KMS-11 (cell line): ENCODE data around the gene TMEM238.
A peak's percentile ranks its signal among the peaks of the same experiment; 100 is the strongest.
"Not testable (repeated sequence)": the region's sequence is repeated elsewhere in the genome, so short reads cannot be mapped to it uniquely, and the experiment has no call there.

Experiments used
- H2AFZ ChIP-seq: fragments of 200-600 bp; sonication (generic); 2 replicates; pipeline ENCODE4 v1.6.1; 2016; ENCODE audit warnings: antibody characterized with exemption, mixed run types, low read depth
- H3K27ac ChIP-seq: fragments of 200-600 bp; sonication (generic); 2 replicates; pipeline ENCODE4 v1.6.1; 2016; ENCODE audit warnings: mild to moderate bottlenecking, mixed run types
- H3K27me3 ChIP-seq: fragments of 200-600 bp; sonication (generic); 2 replicates; pipeline ENCODE4 v1.6.1; 2017; ENCODE audit warnings: mild to moderate bottlenecking, low read depth, mixed run types, moderate library complexity; ENCODE audit not compliant: insufficient read depth
- H3K36me3 ChIP-seq: fragments of 200-600 bp; sonication (generic); 2 replicates; pipeline ENCODE4 v1.6.1; 2017; ENCODE audit warnings: mild to moderate bottlenecking, mixed run types; ENCODE audit not compliant: insufficient read depth
- H3K4me1 ChIP-seq: fragments of 200-600 bp; sonication (generic); 2 replicates; pipeline ENCODE4 v1.6.1; 2016; ENCODE audit warnings: mild to moderate bottlenecking, low read depth, mixed run types; ENCODE audit not compliant: poor library complexity, severe bottlenecking
- H3K4me2 ChIP-seq: fragments of 200-600 bp; sonication (generic); 2 replicates; pipeline ENCODE4 v1.7.0; 2016; ENCODE audit warnings: mild to moderate bottlenecking, mixed run types
- H3K4me3 ChIP-seq: fragments of 200-600 bp; sonication (generic); IDR thresholded peaks from 2 replicates; pipeline ENCODE4 v1.6.1; 2017; ENCODE audit warnings: low read depth, low read length, mixed read lengths; ENCODE audit not compliant: insufficient read depth
- H3K79me2 ChIP-seq: fragments of 200-600 bp; sonication (generic); 2 replicates; pipeline ENCODE4 v1.6.1; 2016; ENCODE audit warnings: low read depth, mixed run types; ENCODE audit not compliant: insufficient read depth
- H3K9ac ChIP-seq: fragments of 200-600 bp; sonication (generic); 2 replicates; pipeline ENCODE4 v1.6.1; 2016; ENCODE audit warnings: mild to moderate bottlenecking, mixed run types
- H4K20me1 ChIP-seq: fragments of 200-600 bp; sonication (generic); 2 replicates; pipeline ENCODE4 v1.6.1; 2016; ENCODE audit warnings: mild to moderate bottlenecking, mixed run types; ENCODE audit not compliant: insufficient read depth
- TF ChIP-seq, protein P1 (sequence below): fragments of 200-600 bp; sonication (generic); conservative IDR thresholded peaks from 2 replicates; pipeline ENCODE4 v1.6.1; 2017; ENCODE audit warnings: low read depth, mild to moderate bottlenecking, antibody characterized with exemption, low read length, moderate library complexity, mixed read lengths

TMEM238 gene

DNA sequence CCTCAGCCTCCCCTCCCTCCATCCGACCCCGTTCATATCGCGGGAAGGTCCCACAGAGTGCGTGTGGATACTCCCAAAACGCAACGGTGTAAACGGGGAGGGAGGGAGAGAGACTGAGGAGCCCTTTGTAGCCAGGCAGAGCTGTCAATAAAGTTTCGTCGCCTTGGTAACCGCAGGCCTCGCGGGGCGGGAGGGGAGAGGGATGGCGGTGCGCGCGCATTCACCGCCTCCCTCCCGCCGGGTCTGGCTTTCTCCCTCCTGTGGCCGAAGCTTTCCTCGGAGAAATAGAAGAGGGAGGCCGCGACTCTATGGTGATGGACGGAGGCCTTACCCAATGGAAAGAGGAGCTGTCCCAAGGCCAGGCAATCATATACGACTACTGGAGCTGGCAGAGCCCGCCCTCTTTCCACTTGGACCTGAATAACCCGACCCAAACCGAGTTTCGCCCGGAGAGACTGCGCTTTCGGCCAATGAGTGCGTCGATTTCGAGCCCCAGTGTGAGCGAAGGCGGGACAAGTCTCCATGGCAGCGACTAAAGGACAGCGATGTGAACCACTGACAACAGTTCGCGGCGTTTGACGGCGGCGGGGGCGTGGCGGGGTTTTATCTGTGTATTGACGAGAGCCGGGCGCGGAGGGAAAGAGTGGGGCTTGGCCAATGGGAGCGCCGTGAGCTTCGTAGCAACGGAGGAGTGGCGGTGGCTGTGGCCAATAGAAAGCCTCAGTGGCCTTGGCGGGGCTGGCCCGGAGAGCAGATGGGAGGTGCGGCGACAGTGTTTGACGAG, 44.8 kb downstream of the TMEM238 start, which contains the start of gene KMT5C:
TSS of gene KMT5C (plus strand) at position 772 of the 784 bp plus-strand sequence. CDS start 2,061 bp downstream, outside the sequence.
- Histone ChIP-seq H2AFZ (peak within 1 kb of the TSS; percentile 95), H3K36me3 (no peaks in the 10 kb centered on the region), H3K4me1 (peaks cover 12% of the 10 kb centered on the region), H3K27ac (peak within 1 kb of the TSS; percentile 99), H3K27me3 (peaks cover 21% of the 10 kb centered on the region), H3K4me2 (peak within 1 kb of the TSS; percentile 99), H3K4me3 (peak within 1 kb of the TSS; percentile 54), H4K20me1 (no peaks in the 10 kb centered on the region), H3K9ac (peak within 1 kb of the TSS; percentile 99), H3K79me2 (peaks cover 11% of the 10 kb centered on the region)
- TF ChIP-seq, protein P1, sequence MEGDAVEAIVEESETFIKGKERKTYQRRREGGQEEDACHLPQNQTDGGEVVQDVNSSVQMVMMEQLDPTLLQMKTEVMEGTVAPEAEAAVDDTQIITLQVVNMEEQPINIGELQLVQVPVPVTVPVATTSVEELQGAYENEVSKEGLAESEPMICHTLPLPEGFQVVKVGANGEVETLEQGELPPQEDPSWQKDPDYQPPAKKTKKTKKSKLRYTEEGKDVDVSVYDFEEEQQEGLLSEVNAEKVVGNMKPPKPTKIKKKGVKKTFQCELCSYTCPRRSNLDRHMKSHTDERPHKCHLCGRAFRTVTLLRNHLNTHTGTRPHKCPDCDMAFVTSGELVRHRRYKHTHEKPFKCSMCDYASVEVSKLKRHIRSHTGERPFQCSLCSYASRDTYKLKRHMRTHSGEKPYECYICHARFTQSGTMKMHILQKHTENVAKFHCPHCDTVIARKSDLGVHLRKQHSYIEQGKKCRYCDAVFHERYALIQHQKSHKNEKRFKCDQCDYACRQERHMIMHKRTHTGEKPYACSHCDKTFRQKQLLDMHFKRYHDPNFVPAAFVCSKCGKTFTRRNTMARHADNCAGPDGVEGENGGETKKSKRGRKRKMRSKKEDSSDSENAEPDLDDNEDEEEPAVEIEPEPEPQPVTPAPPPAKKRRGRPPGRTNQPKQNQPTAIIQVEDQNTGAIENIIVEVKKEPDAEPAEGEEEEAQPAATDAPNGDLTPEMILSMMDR, result no peak

DNA sequence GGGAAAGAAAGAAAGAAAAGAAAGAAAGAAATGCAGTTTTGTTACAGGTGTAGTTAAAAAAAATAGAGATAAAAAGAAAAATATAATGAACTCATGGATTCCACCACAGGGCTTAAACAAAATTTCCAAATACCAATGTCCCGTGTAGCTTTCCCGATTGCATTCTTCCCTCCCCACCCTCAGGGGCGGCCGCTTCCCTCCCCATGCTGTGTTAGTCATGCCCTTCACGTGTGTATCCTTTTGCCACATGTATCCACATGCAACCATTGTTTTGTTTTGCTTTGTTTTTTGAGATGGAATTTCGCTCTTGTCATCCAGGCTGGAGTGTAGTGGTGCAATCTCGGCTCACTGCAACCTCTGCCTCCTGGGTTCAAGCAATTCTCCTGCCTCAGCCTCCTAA, 48.0 kb downstream of the TMEM238 start:
- TF ChIP-seq, protein P1, result no peak
- Histone ChIP-seq H3K36me3 (no peaks in the 10 kb centered on the region), H3K27ac (no peak overlapping the region)

DNA sequence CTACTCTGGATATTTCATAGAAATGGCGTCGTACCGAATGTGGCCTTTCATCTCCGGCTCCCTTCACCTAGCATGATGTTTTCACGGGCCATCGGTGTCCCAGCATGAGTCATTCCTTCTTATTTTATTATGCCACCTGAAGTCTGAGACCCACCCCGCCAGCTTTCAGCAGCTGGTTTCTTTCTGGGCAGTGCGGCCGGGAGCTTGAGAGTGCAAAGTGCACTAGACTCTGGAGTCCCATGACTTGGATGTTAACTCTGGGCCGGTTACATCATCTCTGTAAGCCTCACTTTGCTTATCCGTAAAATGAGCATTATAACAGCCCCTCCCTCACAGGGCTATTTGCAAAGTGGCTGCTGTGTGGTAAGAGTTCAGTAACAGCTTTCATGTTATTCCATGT, 50.2 kb downstream of the TMEM238 start:
- H3K4me1 ChIP-seq, result peaks cover 12% of the 10 kb centered on the region
- TF ChIP-seq, protein P1, result no peak
- H3K27me3 ChIP-seq, result peaks cover 37% of the 10 kb centered on the region
- H3K4me2 ChIP-seq, result no peak overlapping the region
- no peak overlapping the region for H3K4me3 ChIP-seq
- no peak overlapping the region for H3K27ac ChIP-seq
- no peak overlapping the region for H2AFZ ChIP-seq
- H3K79me2 ChIP-seq, result no peaks in the 10 kb centered on the region
- H4K20me1 ChIP-seq, result no peaks in the 10 kb centered on the region
- no peak overlapping the region for H3K9ac ChIP-seq
- no peaks in the 10 kb centered on the region for H3K36me3 ChIP-seq

More for the DNA sequence above, 48.0 kb downstream of the TMEM238 start:
- no peak overlapping the region for H3K9ac ChIP-seq
- peaks cover 12% of the 10 kb centered on the region for H3K4me1 ChIP-seq
- peaks cover 37% of the 10 kb centered on the region for H3K27me3 ChIP-seq
- no peak overlapping the region for H3K4me3 ChIP-seq
- no peaks in the 10 kb centered on the region for H4K20me1 ChIP-seq
- H3K4me2 ChIP-seq, result no peak overlapping the region
- H3K79me2 ChIP-seq, result peaks cover 11% of the 10 kb centered on the region
- H2AFZ ChIP-seq, result no peak overlapping the region

DNA sequence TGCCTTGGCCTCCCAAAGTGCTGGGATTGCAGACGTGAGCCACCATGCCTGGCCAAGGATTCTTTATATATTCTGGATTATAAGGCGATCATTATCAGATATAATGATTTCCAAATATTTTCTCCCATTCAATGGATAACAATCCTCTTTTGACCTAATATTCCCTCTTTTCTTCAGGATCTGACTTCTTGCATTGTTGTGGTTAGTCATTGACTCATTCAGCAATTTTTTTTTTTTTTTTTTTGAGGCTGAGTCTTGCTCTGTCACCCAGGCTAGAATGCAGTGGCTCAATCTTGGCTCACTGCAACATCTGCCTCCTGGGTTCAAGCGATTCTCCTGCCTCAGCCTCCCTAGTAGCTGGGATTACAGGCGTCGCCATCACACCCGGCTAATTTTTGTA, 54.3 kb downstream of the TMEM238 start:
- not testable (repeated sequence) for H3K27ac ChIP-seq, H3K9ac ChIP-seq, H2AFZ ChIP-seq, H3K4me3 ChIP-seq, H3K79me2 ChIP-seq, H3K4me2 ChIP-seq, H4K20me1 ChIP-seq, H3K36me3 ChIP-seq, H3K4me1 ChIP-seq
- H3K27me3 ChIP-seq, result peaks cover 16% of the 10 kb centered on the region; the same call in 1 of the 2 replicates
